Heart left ventricle (tissue), 16 donors: ENCODE measurements around the gene FAXC. TPM values are rescaled to one million over a fixed set of nuclear protein-coding genes. Genes with fewer than 3 reads are reported as not detected.

ENCODE experiments used
- ATAC-seq, 4 donors: fragments of 200-7000 bp; cut with Tn5 transposase; one replicate each; pipeline ENCODE4 v1.9.1; 2020 to 2022; ENCODE audit warnings: moderate library complexity in 4 of 4, mild to moderate bottlenecking in 3 of 4, moderate number of reproducible peaks in 1 of 4
- DNase-seq, 5 donors: peaks; one replicate each; pipeline ENCODE4 v3.0.0-alpha.2; 2020
- H3K27ac ChIP-seq, 12 donors: fragments of 200-600 bp; sonication (generic) in 4 of 12; one replicate each; pipeline versions ENCODE4 v1.5.0 to v1.8.0; 2016 to 2022; ENCODE audit warnings: mild to moderate bottlenecking in 2 of 12
- H3K27me3 ChIP-seq, 9 donors: fragments of 200-600 bp; sonication (generic) in 2 of 9; one replicate each; pipeline versions ENCODE4 v1.5.1 to v1.8.0; 2016 to 2022; ENCODE audit warnings: mild to moderate bottlenecking in 3 of 9
- H3K36me3 ChIP-seq, 9 donors: fragments of 200-600 bp; sonication (generic) in 2 of 9; one replicate each; pipeline versions ENCODE4 v1.5.0 to v1.8.0; 2018 to 2022; ENCODE audit warnings: mild to moderate bottlenecking in 2 of 9
- H3K4me1 ChIP-seq, 12 donors: fragments of 200-600 bp; sonication (generic) in 4 of 12; one replicate each; pipeline versions ENCODE4 v1.5.0 to v1.8.0; 2016 to 2022; ENCODE audit warnings: mild to moderate bottlenecking in 3 of 12
- H3K4me3 ChIP-seq, 12 donors: fragments of 200-600 bp; sonication (generic) in 4 of 12; one replicate each; pipeline versions ENCODE4 v1.5.0 to v1.8.0; 2017 to 2022; ENCODE audit warnings: mild to moderate bottlenecking in 9 of 12, moderate library complexity in 4 of 12
- H3K9me3 ChIP-seq, 12 donors: fragments of 200-600 bp; sonication (generic) in 4 of 12; one replicate each; pipeline versions ENCODE4 v1.5.0 to v1.8.0; 2016 to 2022; ENCODE audit warnings: mild to moderate bottlenecking in 1 of 12
- CTCF ChIP-seq, 12 donors: fragments of 200-600 bp; sonication (generic) in 4 of 12; IDR thresholded peaks; one replicate each; pipeline versions ENCODE4 v1.5.0 to v1.8.0; 2018 to 2022; ENCODE audit warnings: antibody characterized with exemption in 12 of 12, mild to moderate bottlenecking in 5 of 12
- POLR2A ChIP-seq, 2 donors: fragments of 450-650 bp; IDR thresholded peaks; one replicate each; pipeline ENCODE4 v1.6.1; 2017; ENCODE audit warnings: antibody characterized with exemption in 2 of 2, mild to moderate bottlenecking in 2 of 2, moderate library complexity in 2 of 2
- WGBS, 4 donors: extraction: QIAGEN DNeasy Blood & Tissue Kit in 2 of 4; methylation state at CpG; one replicate each; pipeline versions ENCODE4 v1.1.5 to v1.1.7; 2013 to 2018; 5-methylcytosine and 5-hydroxymethylcytosine counted together
- intact Hi-C, 10 donors: fragments of 100-400 bp; cut with DNase I; formaldehyde crosslinking; loops; one replicate each; pipeline versions ENCODE4 v1.11.1 to v1.14.2; 2022
- polyA plus RNA-seq, 2 donors: library from polyadenylated mRNA; stranded (reverse); fragments of 200-250 nt; gene quantifications; one replicate each; pipeline ENCODE4 v1.2.3, GENCODE V29; 2013
- total RNA-seq, 9 donors: library from RNA; depleted of rRNA in 2 of 9; stranded (reverse); fragments of >200 nt in 2 of 9; fragmentation: NEBNext Ultra II Directional in 3 of 9; extraction: Animal tissue kit (Norgen Biotek cat#: 25700) in 3 of 9; gene quantifications; one replicate each; pipeline versions ENCODE4 v1.1.0 to v1.2.4, GENCODE V29; 2016 to 2023
- donor health status: ischemic (EF 13 %, LVEDD 7.1; RV severe dilation, severe dysfunction).
- donor health status: healthy with polysubstance abuse.
- donor health status: DM: no; HTN: yes; CAD: no.
- donor health status: DM: no; HTN: no; CAD: no.
- donor health status: ischemic (EF 25% LVEDD 6.9; RV normal size, moderate dysfunction).
- donor health status: ischemic (EF 25% LVEDD 5.7; RV mildly dilated, moderate dysfunction).
- donor health status: healthy.
- donor health status: DM: yes; HTN: yes; CAD: no.
- donor health status: ischemic (EF 35%, LVEDD 5.7; RV mildly dilated, moderate dysfunction).
- donor health status: nonischemic (EF 11% LVEDD 7.7; RV severe dilation, severe dysfunction).
- donor health status: DM: yes; HTN: yes; CAD: no.
- donor health status: PGD.
- donor health status: ischemic (EF 29% LVEDD 5.4; RV normal size, mild dysfunction).
- donor health status: nonischemic (EF 23%, LVEDD 6.1; RV moderate dilation, normal function).

The FAXC gene
- total and polyA plus RNA-seq, 11 donors, result under 0.01 to 3.2 (median 0.51) TPM; not detected in 3

DNA sequence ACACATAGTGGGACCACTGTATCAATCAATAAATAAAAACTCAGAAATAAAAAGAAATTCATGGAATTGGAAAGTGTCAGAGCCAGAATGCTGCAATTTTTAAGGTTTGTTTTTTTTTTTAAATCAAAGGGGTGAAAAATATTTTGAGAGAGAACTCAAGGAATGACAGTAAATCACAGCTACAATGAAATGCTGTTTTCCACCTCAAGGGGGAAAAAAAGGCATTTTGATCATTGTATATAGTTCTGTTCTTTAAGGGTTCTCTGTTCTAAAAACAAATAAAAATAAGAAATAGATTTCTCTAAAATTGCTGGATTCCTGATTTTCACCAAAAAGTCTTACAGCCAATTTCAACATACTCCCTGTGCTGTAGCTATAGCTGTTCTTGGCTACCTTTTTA is 24.5 kb downstream of the FAXC start:
- Histone ChIP-seq H3K27ac (no peak overlapping the region), H3K36me3 (no peaks in the 10 kb centered on the region), H3K9me3 (no peaks in the 10 kb centered on the region), H3K4me1 (no peaks in the 10 kb centered on the region), H3K4me3 (no peak overlapping the region), H3K27me3 (peaks cover 0 to 13% (median 0%) of the 10 kb centered on the region in 9 donors)
- DNase-seq, result no peak
- TF ChIP-seq CTCF (IDR thresholded peaks at IDR 0.05) (no peak), POLR2A (IDR thresholded peaks at IDR 0.05) (no peak)
- ATAC-seq, result no peak
- intact Hi-C loops, result no loop called here

GRCh38 chr6:99318566-99318965 is 30.9 kb downstream of the FAXC start:
- ATAC-seq (no peak), DNase-seq (no peak)
- H3K4me3 ChIP-seq, result no peak overlapping the region
- H3K36me3 ChIP-seq, result no peaks in the 10 kb centered on the region
- H3K27ac ChIP-seq, result no peak overlapping the region
- WGBS, 4 donors, result 88 to 97% (median 91%) methylated on average over 3 of the region's 3 CpGs
- no peaks in the 10 kb centered on the region for H3K4me1 ChIP-seq
- TF ChIP-seq POLR2A (IDR thresholded peaks at IDR 0.05) (no peak), CTCF (IDR thresholded peaks at IDR 0.05) (no peak)
- H3K9me3 ChIP-seq, result no peaks in the 10 kb centered on the region
- peaks cover 0 to 6% (median 0%) of the 10 kb centered on the region in 9 donors for H3K27me3 ChIP-seq
- intact Hi-C loops, result no loop called here

DNA sequence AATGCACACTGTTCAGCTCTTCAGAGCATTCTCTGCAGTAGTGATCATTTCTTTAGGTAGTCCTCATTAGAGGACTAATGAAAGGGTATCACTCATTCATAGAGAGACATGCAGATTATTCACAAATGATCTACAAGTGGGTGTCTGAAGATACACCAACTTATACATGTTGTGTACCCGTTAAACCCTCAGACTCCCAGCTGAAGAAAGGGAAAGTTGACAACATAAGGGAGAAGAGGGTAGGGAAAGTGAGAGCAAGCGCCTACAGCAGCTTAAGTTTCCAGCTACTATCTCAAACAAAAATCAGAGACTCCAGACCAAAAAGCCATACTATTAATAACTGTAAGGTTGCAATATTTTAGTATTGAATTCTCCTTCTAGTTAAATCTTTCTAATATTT is 37.1 kb downstream of the FAXC start:
- 41 to 74% (median 47%) methylated on average over 2 of the region's 2 CpGs for whole genome bisulfite sequencing, 4 donors
- no peak for ATAC-seq
- Histone ChIP-seq H3K27ac (no peak overlapping the region), H3K27me3 (no peaks in the 10 kb centered on the region), H3K4me1 (no peaks in the 10 kb centered on the region), H3K9me3 (no peaks in the 10 kb centered on the region), H3K4me3 (no peak overlapping the region), H3K36me3 (no peaks in the 10 kb centered on the region)
- intact Hi-C loops, result no loop called here
- DNase-seq, result no peak
- TF ChIP-seq POLR2A (IDR thresholded peaks at IDR 0.05) (no peak), CTCF (IDR thresholded peaks at IDR 0.05) (no peak)

DNA sequence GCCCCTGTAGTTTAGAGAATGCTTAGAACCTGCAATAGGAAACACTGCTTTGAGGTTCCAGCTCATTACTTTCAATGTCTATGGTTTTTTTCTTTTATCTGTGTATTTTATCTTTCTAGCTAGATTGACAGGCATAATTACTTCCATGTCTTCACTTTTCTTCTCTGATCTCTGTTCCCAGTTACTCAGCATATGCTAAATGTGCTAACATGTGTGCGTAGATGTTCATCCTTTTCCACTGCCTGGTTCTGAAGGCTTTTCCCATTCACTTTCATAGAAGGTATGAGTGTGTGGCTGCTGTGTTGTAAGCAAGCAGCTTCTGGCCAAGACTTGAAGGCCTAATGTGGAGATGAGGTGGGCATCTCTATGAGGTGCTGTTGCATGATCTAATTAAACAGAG is 38.9 kb downstream of the FAXC start:
- DNase-seq (no peak), ATAC-seq (no peak)
- no peak for TF ChIP-seq CTCF (IDR thresholded peaks at IDR 0.05)
- TF ChIP-seq POLR2A (IDR thresholded peaks at IDR 0.05), result no peak
- Histone ChIP-seq H3K27ac (no peak overlapping the region), H3K9me3 (no peaks in the 10 kb centered on the region), H3K36me3 (no peaks in the 10 kb centered on the region), H3K4me3 (no peak overlapping the region), H3K4me1 (no peaks in the 10 kb centered on the region), H3K27me3 (no peaks in the 10 kb centered on the region)
- intact Hi-C loops, result no loop called here
- 96 to 98% (median 97%) methylated on average over 1 of the region's 1 CpG for WGBS, 4 donors
